Astrocyte of the spinal cord (primary cell): ENCODE measurements around the gene SMOC2.

ENCODE experiments used
- DNase-seq: peaks from one replicate; pipeline ENCODE4 v3.0.0; 2011; ENCODE audit warnings: low read depth, low spot score
- H3K4me3 ChIP-seq: 2 replicates; pipeline ENCODE4 v1.5.1; 2011; ENCODE audit warnings: low read depth, mild to moderate bottlenecking, low read length, moderate library complexity
- CTCF ChIP-seq: IDR thresholded peaks from 2 replicates; pipeline ENCODE4 v1.5.1; 2012; ENCODE audit warnings: low read depth, mild to moderate bottlenecking, low read length, inconsistent platforms
- in situ Hi-C: cut with HindIII; loops from 2 replicates; pipeline ENCODE4 v1.10.0; 2017; ENCODE audit warnings: low sequenced_read_pairs

Gene SMOC2

GRCh38 chr6:168440520-168441433 lies at the start of gene SMOC2:
Gene SMOC2 (plus strand): TSS chr6:168441184. CDS start chr6:168441371, 187 bp downstream.
- no peak for DNase-seq
- TF ChIP-seq CTCF, result no peak
- in situ Hi-C loops, result no loop called here
- no peak within 1 kb of the TSS for H3K4me3 ChIP-seq

- in situ Hi-C loops, result no loop called here
- no peak for TF ChIP-seq CTCF
- DNase-seq, result no peak
- H3K4me3 ChIP-seq, result no peak overlapping the region
Observed at GRCh38 chr6:168393126-168393870, 47.7 kb upstream of the SMOC2 start.

- in situ Hi-C loops, result no loop called here
- H3K4me3 ChIP-seq, result no peak overlapping the region
- no peak for TF ChIP-seq CTCF
- no peak for DNase-seq
Observed at GRCh38 chr6:168394606-168395005, 46.4 kb upstream of the SMOC2 start.

GRCh38 chr6:168395983-168396382 lies 45.0 kb upstream of the SMOC2 start:
- no peak for DNase-seq
- in situ Hi-C loops, result no loop called here
- no peak for TF ChIP-seq CTCF
- no peak overlapping the region for H3K4me3 ChIP-seq

GRCh38 chr6:168396561-168396960 lies 44.4 kb upstream of the SMOC2 start:
- DNase-seq, result no peak
- no peak overlapping the region for H3K4me3 ChIP-seq
- in situ Hi-C loops, result no loop called here
- no peak for TF ChIP-seq CTCF

- TF ChIP-seq CTCF, result no peak
- H3K4me3 ChIP-seq, result no peak overlapping the region
- in situ Hi-C loops, result no loop called here
- no peak for DNase-seq
Observed at GRCh38 chr6:168397012-168397411, 44.0 kb upstream of the SMOC2 start.
